HepG2 (cell line): ENCODE data around the gene GDF15. TPM values are rescaled to one million over a fixed set of nuclear protein-coding genes. Genes with fewer than 3 reads are reported as not detected.

ENCODE experiments used
- ATAC-seq: fragments of 200-7000 bp; cut with Tn5 transposase; 3 replicates; pipeline ENCODE4 v1.9.1; 2020; ENCODE audit warnings: mild to moderate bottlenecking, moderate library complexity
- Bru-seq: library from RNA; stranded (reverse); fragments of 400-500 nt; gene quantifications from one replicate; lab custom pipeline; 2021; lab: Mats Ljungman, UMichigan
- BruChase-seq, 2 experiments: library from RNA; stranded (reverse); fragments of 400-500 nt; gene quantifications; one replicate each; lab custom pipeline; 2021; lab: Mats Ljungman, UMichigan
- BruUV-seq: library from RNA; stranded (reverse); fragments of 400-500 nt; replicated peaks from 2 replicates; lab custom pipeline; 2021; lab: Mats Ljungman, UMichigan
- CTCF ChIA-PET: fragments of 300-600 bp; formaldehyde crosslinking; extraction: SDS; loops from one replicate; lab custom pipeline; 2021; ENCODE audit warnings: low total read pairs, inconsistent platforms, low intra/inter-chr PET ratio; lab: Yijun Ruan, JAX
- POLR2A ChIA-PET: fragments of 350-600 bp; sonication (Branson Sonifier 250); formaldehyde crosslinking; loops from one replicate; lab custom pipeline; 2020; ENCODE audit warnings: antibody characterized with exemption, inconsistent platforms; lab: Yijun Ruan, JAX
- DNase-seq: peaks from one replicate; pipeline ENCODE4 v3.0.0-alpha.2; 2015; ENCODE audit warnings: low spot score
- FAIRE-seq: peaks from 3 replicates; lab custom pipeline; 2011; peaks lifted over from hg19 to GRCh38; lab: Jason Lieb, UNC
- H2AFZ ChIP-seq: one replicate; pipeline ENCODE4 v1.6.1; 2011; ENCODE audit warnings: low read length, inconsistent platforms
- H3K27ac ChIP-seq: fragments of 300-600 bp; 3 replicates; pipeline ENCODE4 v1.8.0; 2011; ENCODE audit warnings: mixed run types, mild to moderate bottlenecking, mixed read lengths, low read length, inconsistent platforms; ENCODE audit not compliant: insufficient read depth; ENCODE audit errors: extremely low read length
- H3K27me3 ChIP-seq, 2 experiments: fragments of 200-600 bp in 1 of 2; 2 replicates in 1 of 2; 3 replicates in 1 of 2; pipeline versions ENCODE4 v1.6.0 to v1.8.0; 2011; ENCODE audit warnings: low read length in 2 of 2, mild to moderate bottlenecking in 2 of 2, moderate library complexity in 2 of 2, inconsistent platforms in 1 of 2; ENCODE audit not compliant: insufficient read depth in 2 of 2, control insufficient read depth in 1 of 2
- H3K36me3 ChIP-seq, 2 experiments: fragments of 200-600 bp in 1 of 2; replicated peaks in 1 of 2; 2 replicates in 1 of 2; 3 replicates in 1 of 2; pipeline versions ENCODE4 v1.5.1 to v1.8.0; 2011; ENCODE audit warnings: low read length in 2 of 2, inconsistent platforms in 1 of 2; ENCODE audit not compliant: insufficient read depth in 2 of 2, control insufficient read depth in 1 of 2
- H3K4me1 ChIP-seq: 2 replicates; pipeline ENCODE4 v1.5.1; 2012; ENCODE audit warnings: low read length, inconsistent platforms; ENCODE audit not compliant: insufficient read depth
- H3K4me2 ChIP-seq: 2 replicates; pipeline ENCODE4 v1.6.0; 2011; ENCODE audit warnings: low read depth, low read length, inconsistent platforms
- H3K4me3 ChIP-seq, 3 experiments: fragments of 200-600 bp in 1 of 3; sonication (generic), shearing (Covaris generic) in 1 of 3; replicated peaks in 1 of 3; 2 replicates each; pipeline ENCODE4 v1.5.1; 2011 to 2016; ENCODE audit warnings: low read length in 3 of 3, inconsistent platforms in 2 of 3, low read depth in 2 of 3, mild to moderate bottlenecking in 2 of 3, control low read depth in 1 of 3, mixed read lengths in 1 of 3; ENCODE audit not compliant: insufficient read depth in 1 of 3
- H3K79me2 ChIP-seq: one replicate; pipeline ENCODE4 v1.6.1; 2011; ENCODE audit warnings: low read length, inconsistent platforms; ENCODE audit not compliant: insufficient read depth
- H3K9ac ChIP-seq: 2 replicates; pipeline ENCODE4 v1.6.0; 2011; ENCODE audit warnings: mild to moderate bottlenecking, low read depth, low read length, inconsistent platforms; ENCODE audit not compliant: insufficient read depth
- H3K9me3 ChIP-seq: 2 replicates; pipeline ENCODE4 v1.5.1; 2012; ENCODE audit warnings: mild to moderate bottlenecking, low read length
- H4K20me1 ChIP-seq: 2 replicates; pipeline ENCODE4 v1.6.0; 2011; ENCODE audit warnings: inconsistent platforms, mild to moderate bottlenecking, low read length, moderate library complexity; ENCODE audit not compliant: insufficient read depth
- ATF5 ChIP-seq: sonication (generic); formaldehyde crosslinking; IDR thresholded peaks from 2 replicates; pipeline ENCODE4 v1.4.0; 2020; ENCODE audit warnings: mild to moderate bottlenecking, low read depth, missing genetic modification reagents
- CEBPG ChIP-seq: IDR thresholded peaks from 2 replicates; pipeline ENCODE4 v1.6.1; 2016
- GLI4 ChIP-seq: sonication (generic); formaldehyde crosslinking; IDR thresholded peaks from 2 replicates; pipeline ENCODE4 v1.5.1; 2020; ENCODE audit warnings: missing genetic modification reagents, mild to moderate bottlenecking, moderate library complexity, borderline replicate concordance
- MIER2 ChIP-seq: IDR thresholded peaks from 2 replicates; pipeline ENCODE4 v1.6.1; 2016; ENCODE audit warnings: missing biosample characterization, missing genetic modification reagents
- NCOR1 ChIP-seq: fragments of 200-600 bp; sonication (generic); IDR thresholded peaks from 2 replicates; pipeline ENCODE4 v1.7.0; 2017; ENCODE audit warnings: antibody characterized with exemption, low read length, borderline replicate concordance
- POGZ ChIP-seq: sonication (generic); formaldehyde crosslinking; IDR thresholded peaks from 2 replicates; pipeline ENCODE4 v1.4.0; 2020; ENCODE audit warnings: mild to moderate bottlenecking, missing genetic modification reagents
- PREB ChIP-seq: sonication (generic); formaldehyde crosslinking; IDR thresholded peaks from 2 replicates; pipeline ENCODE4 v1.4.0; 2020; ENCODE audit warnings: missing genetic modification reagents
- RXRB ChIP-seq: IDR thresholded peaks from 2 replicates; pipeline ENCODE4 v1.6.1; 2016; ENCODE audit warnings: borderline replicate concordance, missing genetic modification reagents, missing compliant biosample characterization
- THRA ChIP-seq: sonication (generic); formaldehyde crosslinking; IDR thresholded peaks from 2 replicates; pipeline ENCODE4 v1.4.0; 2020; ENCODE audit warnings: missing genetic modification reagents, borderline replicate concordance
- ZBTB42 ChIP-seq: sonication (generic); formaldehyde crosslinking; IDR thresholded peaks from 2 replicates; pipeline ENCODE4 v1.5.0; 2020; ENCODE audit warnings: mild to moderate bottlenecking, missing genetic modification reagents
- ZNF10 ChIP-seq: sonication (generic); formaldehyde crosslinking; IDR thresholded peaks from 2 replicates; pipeline ENCODE4 v1.4.0; 2020; ENCODE audit warnings: mild to moderate bottlenecking, low read depth, missing genetic modification reagents, borderline replicate concordance
- ZNF20 ChIP-seq: sonication (generic); formaldehyde crosslinking; IDR thresholded peaks from 2 replicates; pipeline ENCODE4 v1.4.0; 2020; ENCODE audit warnings: mild to moderate bottlenecking, moderate library complexity, missing genetic modification reagents
- ZNF652 ChIP-seq: IDR thresholded peaks from 2 replicates; pipeline ENCODE4 v1.6.1; 2016; ENCODE audit warnings: low read depth, borderline replicate concordance
- WGBS: methylation state at CpG from one replicate; pipeline ENCODE4 v1.1.6; 2017; ENCODE audit warnings: low lambda C conversion rate; 5-methylcytosine and 5-hydroxymethylcytosine counted together
- in situ Hi-C: cut with HindIII; loops from 2 replicates; pipeline ENCODE4 v1.10.0; 2017; ENCODE audit warnings: low pct_unique_long_range_greater_than_20kb; ENCODE audit not compliant: extremely low pct_ligation_motif_present
- intact Hi-C: fragments of 100-400 bp; cut with micrococcal nuclease; formaldehyde crosslinking; loops from one replicate; pipeline ENCODE4 v1.10.0; 2022; ENCODE audit not compliant: unreplicated experiment
- long read RNA-seq, 2 experiments: library from RNA in 1 of 2; library from polyadenylated mRNA in 1 of 2; stranded (forward) in 1 of 2; unstranded in 1 of 2; transcript quantifications; one replicate each; pipeline ENCODE4 v2.0.0, GENCODE V29; 2019 to 2022
- polyA minus RNA-seq, 3 experiments: library from RNA; depleted of rRNA, polyadenylated mRNA; stranded (reverse); fragments of >200 nt; gene quantifications; 2 replicates each; pipeline ENCODE4 v1.2.3, GENCODE V29; 2011; ENCODE audit warnings: low replicate concordance in 1 of 3
- polyA plus RNA-seq, 8 experiments: library from polyadenylated mRNA; depleted of rRNA in 3 of 8; stranded (reverse) in 7 of 8; unstranded in 1 of 8; fragments of >200 nt; fragmentation: Illumina TruSeq in 4 of 8; extraction: Trizol in 4 of 8; gene quantifications; 2 replicates each; pipeline versions ENCODE4 v1.2.1 to v1.2.3, GENCODE V29; 2011 to 2016; ENCODE audit warnings: low read depth in 4 of 8, missing spikeins in 1 of 8, mixed read lengths in 1 of 8; ENCODE audit not compliant: insufficient read depth in 1 of 8
- total RNA-seq, 5 experiments: library from RNA; depleted of rRNA; stranded (reverse); fragments of >200 nt; fragmentation: Illumina TruSeq; extraction: Trizol; gene quantifications; 2 replicates each; pipeline ENCODE4 v1.2.3, GENCODE V29; 2016; ENCODE audit warnings: low read depth in 1 of 5

GDF15 gene
- total RNA-seq (2016; rRNA removed; fragmentation: Illumina TruSeq; extraction: Trizol) (43.0 and 146 TPM in 2 replicates), polyA plus RNA-seq (2011; rRNA removed) (422 and 537 TPM in 2 replicates), polyA minus RNA-seq (2011; rRNA and poly(A)+ RNA removed; ENCODE audit: low replicate concordance) (4.5 and 440 TPM in 2 replicates), Bru-seq, nascent RNA (percentile 99 among the genes with signal in this experiment), BruChase-seq, experiment 1, labeled RNA remaining after a 6-hour chase (percentile 99 among the genes with signal in this experiment), BruChase-seq, experiment 2, labeled RNA remaining after a 2-hour chase (percentile 99 among the genes with signal in this experiment)
- 42.0 and 45.2 TPM in 2 replicates for total RNA-seq (2016; cell fraction: cytosol; rRNA removed; fragmentation: Illumina TruSeq; extraction: Trizol; ENCODE audit: low read depth)
- 37.4 and 148 TPM in 2 replicates for total RNA-seq (2016; cell fraction: insoluble cytoplasmic fraction; rRNA removed; fragmentation: Illumina TruSeq; extraction: Trizol)
- total RNA-seq (2016; cell fraction: membrane; rRNA removed; fragmentation: Illumina TruSeq; extraction: Trizol) = 53.4 and 57.4 TPM in 2 replicates
- total RNA-seq (2016; cell fraction: nucleus; rRNA removed; fragmentation: Illumina TruSeq; extraction: Trizol) = 112 and 139 TPM in 2 replicates
- 539 and 794 TPM in 2 replicates for polyA plus RNA-seq (2011; cell fraction: cytosol; rRNA removed)
- polyA plus RNA-seq (2011; cell fraction: nucleus; rRNA removed) = 1,510 and 1,558 TPM in 2 replicates
- polyA plus RNA-seq (2012) = 229 and 758 TPM in 2 replicates
- polyA plus RNA-seq (2016; cell fraction: cytosol; fragmentation: Illumina TruSeq; extraction: Trizol; ENCODE audit: low read depth) = 22.2 and 24.9 TPM in 2 replicates
- polyA plus RNA-seq (2016; cell fraction: insoluble cytoplasmic fraction; fragmentation: Illumina TruSeq; extraction: Trizol; ENCODE audit: low read depth) = 49.2 and 57.0 TPM in 2 replicates
- polyA plus RNA-seq (2016; cell fraction: membrane; fragmentation: Illumina TruSeq; extraction: Trizol; ENCODE audit: low read depth) = 30.8 and 31.5 TPM in 2 replicates
- 315 and 334 TPM in 2 replicates for polyA plus RNA-seq (2016; cell fraction: nucleus; fragmentation: Illumina TruSeq; extraction: Trizol; ENCODE audit: insufficient read depth, low read depth)
- 366 and 433 TPM in 2 replicates for polyA minus RNA-seq (2011; cell fraction: cytosol; rRNA and poly(A)+ RNA removed)
- 115 and 151 TPM in 2 replicates for polyA minus RNA-seq (2011; cell fraction: nucleus; rRNA and poly(A)+ RNA removed)
- long read RNA-seq, experiment 1, transcript GDF15-203 (3 exons, 890 nt) = minor isoform, 36 of 417 reads
- long read RNA-seq, experiment 1, transcript GDF15-201 (2 exons, 1,200 nt) = major isoform, 303 of 417 reads
- long read RNA-seq, experiment 1, partial matches to known transcripts = 40 of 417 reads
- long read RNA-seq, experiment 1, other reads (novel, unspliced or antisense) = 38 of 417 reads
- long read RNA-seq, experiment 2, transcript GDF15-203 (3 exons, 890 nt) = minor isoform, 131 of 1,948 reads
- long read RNA-seq, experiment 2, transcript GDF15-201 (2 exons, 1,200 nt) = major isoform, 1,556 of 1,948 reads
- long read RNA-seq, experiment 2, partial matches to known transcripts = 190 of 1,948 reads
- long read RNA-seq, experiment 2, other reads (novel, unspliced or antisense) = 71 of 1,948 reads

- no peak within 1 kb of the TSS for H2AFZ ChIP-seq
- no TSS peak for BruUV-seq
- TF ChIP-seq NCOR1 (peak; percentile 91; the same call in 1 of the 2 replicates), POGZ (peak; percentile 71), GLI4 (CRISPR knock-in tag) (no peak), THRA (CRISPR knock-in tag) (peak; percentile 83), ZNF10 (CRISPR knock-in tag) (no peak), CEBPG (CRISPR knock-in tag) (peak; percentile 50; the same call in 1 of the 2 replicates), ZBTB42 (CRISPR knock-in tag) (peak; percentile 83; the same call in 1 of the 2 replicates), ZNF20 (CRISPR knock-in tag) (no peak), RXRB (CRISPR knock-in tag) (peak; percentile 74; the same call in 1 of the 2 replicates), PREB (CRISPR knock-in tag) (peak; percentile 87; the same call in 1 of the 2 replicates), ATF5 (CRISPR knock-in tag) (peak; percentile 95), MIER2 (CRISPR knock-in tag) (peak; percentile 79), ZNF652 (CRISPR knock-in tag) (no peak)
These were observed at the start of gene GDF15 for GRCh38 chr19:18385675-18386542. Gene GDF15, plus strand, starts transcription at chr19:18386158. Its CDS starts 32 bp downstream, at chr19:18386190.

More at GRCh38 chr19:18385675-18386542, at the start of gene GDF15:
- Histone ChIP-seq H3K27ac (peak within 1 kb of the TSS; percentile 80), H3K27me3 (no peaks in the 10 kb centered on the region; a peak in 1 of 5 replicates), H3K36me3 (peaks cover 4 to 24% of the 10 kb centered on the region in 2 experiments; a peak in 4 of 5 replicates), H3K4me1 (peaks cover 46% of the 10 kb centered on the region), H3K4me3 (peak within 1 kb of the TSS; percentile 86 to 95 (median 91)), H3K4me2 (peak within 1 kb of the TSS; percentile 97), H3K9me3 (no peaks in the 10 kb centered on the region), H4K20me1 (peaks cover 42% of the 10 kb centered on the region), H3K79me2 (peaks cover 57% of the 10 kb centered on the region), H3K9ac (peak within 1 kb of the TSS; percentile 84)
- ChIA-PET CTCF (interaction anchor here (0.9 to 4.4 kb wide), 6 partner anchors 12 to 107 kb away, joined by 3 to 20 read pairs (median 4); no protein-coding TSS in a partner anchor), POLR2A (interaction anchor here (0.6 to 14.3 kb wide), 30 partner anchors 8 to 1892 kb away, joined by 3 to 514 read pairs (median 7); partner anchors contain the start of genes IQCN, JUND, LSM4 and PGPEP1)
- WGBS = 2% methylated on average over 25 of the region's 33 CpGs
- intact Hi-C loops (loop anchor here (2.0 to 5.0 kb wide), 2 partner anchors 25 to 39 kb away; no protein-coding TSS in a partner anchor), in situ Hi-C loops (no loop called here)
- DNase-seq (peak; percentile 95), ATAC-seq (peak; percentile 81), FAIRE-seq (peak; percentile 60)
